SH-SY5Y (cell line): ENCODE data around the gene FER.

Experiments
- GATA2 ChIP-seq: IDR thresholded peaks from 2 replicates; pipeline ENCODE4 v1.6.1; 2011; ENCODE audit warnings: mild to moderate bottlenecking, low read depth, low read length
- GATA3 ChIP-seq: IDR thresholded peaks from 2 replicates; pipeline ENCODE4 v1.6.1; 2011; ENCODE audit warnings: low read depth, mild to moderate bottlenecking, low read length, moderate library complexity

GRCh38 chr5:108753877-108754276 is 6.2 kb downstream of the FER start:
- TF ChIP-seq GATA3 (no peak), GATA2 (no peak)
